Activated T-cell treated with anti-CD3 and anti-CD28 coated beads for 48 hours (primary cell): ENCODE measurements around the gene RASA3.

Source experiments
- DNase-seq: peaks from one replicate; pipeline ENCODE4 v3.0.0-alpha.2; 2020; ENCODE audit warnings: low read depth

The RASA3 gene

DNA sequence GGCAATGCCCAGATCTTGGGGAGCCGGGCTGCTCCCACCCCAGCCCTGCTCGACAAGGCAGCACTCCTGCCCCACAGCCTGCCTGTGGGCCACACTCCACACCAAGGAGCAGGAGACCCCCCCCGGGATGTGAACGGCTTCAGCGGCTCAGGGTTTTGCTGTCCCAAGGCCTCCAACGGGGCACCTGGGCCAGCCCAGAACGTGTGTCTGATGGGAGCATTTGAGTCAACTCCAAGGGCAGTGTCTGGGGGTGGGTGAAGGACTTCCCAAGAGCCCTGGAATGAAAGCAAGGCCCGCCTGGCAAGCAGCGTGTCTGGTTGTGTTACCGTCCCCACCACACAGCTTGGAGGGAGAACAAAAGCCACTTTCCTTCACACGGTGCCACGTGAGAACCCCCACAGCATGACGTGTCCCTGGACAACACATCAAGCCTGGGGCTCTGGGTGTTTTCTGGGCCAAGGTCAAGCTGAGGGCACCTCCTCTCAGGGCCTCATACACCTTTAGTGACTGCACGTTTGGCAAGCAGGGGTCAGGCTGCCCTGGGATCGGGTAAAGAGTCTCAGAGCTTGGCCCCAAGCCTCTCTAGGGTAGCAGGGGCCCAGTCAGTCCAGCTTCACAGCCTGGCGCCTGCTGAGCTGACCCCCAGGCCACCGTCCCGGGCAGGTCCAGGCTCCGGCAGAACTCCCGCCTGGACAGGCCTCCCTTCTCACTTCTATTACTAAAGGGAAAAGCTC, 164.5 kb downstream of the RASA3 start:
- no peak for DNase-seq

DNA sequence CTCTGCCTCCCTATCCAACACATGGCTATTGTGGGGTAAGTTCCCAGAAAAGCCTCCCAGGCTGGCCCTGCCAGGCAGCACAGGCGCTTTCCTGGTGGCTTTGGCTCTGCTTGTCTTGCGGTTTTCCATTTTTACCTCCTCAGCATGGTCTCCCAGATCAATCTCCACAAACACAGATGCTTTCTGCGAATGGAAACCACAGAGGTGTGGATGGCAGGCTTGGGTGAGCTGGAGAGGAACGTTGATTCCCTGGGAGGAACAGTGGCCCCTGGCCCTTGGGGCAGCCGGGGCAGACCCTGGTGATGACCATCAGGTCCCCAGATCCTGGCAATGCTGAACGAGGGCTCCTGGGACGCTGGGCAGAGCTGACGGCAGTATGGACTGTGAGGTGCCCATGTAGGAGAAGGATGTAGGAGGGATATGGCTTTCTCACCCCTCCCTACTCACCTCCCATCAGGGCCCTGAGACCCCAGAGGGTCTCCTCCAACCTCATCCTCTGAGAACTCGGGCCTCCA, 165.2 kb downstream of the RASA3 start:
- no peak for DNase-seq

DNA sequence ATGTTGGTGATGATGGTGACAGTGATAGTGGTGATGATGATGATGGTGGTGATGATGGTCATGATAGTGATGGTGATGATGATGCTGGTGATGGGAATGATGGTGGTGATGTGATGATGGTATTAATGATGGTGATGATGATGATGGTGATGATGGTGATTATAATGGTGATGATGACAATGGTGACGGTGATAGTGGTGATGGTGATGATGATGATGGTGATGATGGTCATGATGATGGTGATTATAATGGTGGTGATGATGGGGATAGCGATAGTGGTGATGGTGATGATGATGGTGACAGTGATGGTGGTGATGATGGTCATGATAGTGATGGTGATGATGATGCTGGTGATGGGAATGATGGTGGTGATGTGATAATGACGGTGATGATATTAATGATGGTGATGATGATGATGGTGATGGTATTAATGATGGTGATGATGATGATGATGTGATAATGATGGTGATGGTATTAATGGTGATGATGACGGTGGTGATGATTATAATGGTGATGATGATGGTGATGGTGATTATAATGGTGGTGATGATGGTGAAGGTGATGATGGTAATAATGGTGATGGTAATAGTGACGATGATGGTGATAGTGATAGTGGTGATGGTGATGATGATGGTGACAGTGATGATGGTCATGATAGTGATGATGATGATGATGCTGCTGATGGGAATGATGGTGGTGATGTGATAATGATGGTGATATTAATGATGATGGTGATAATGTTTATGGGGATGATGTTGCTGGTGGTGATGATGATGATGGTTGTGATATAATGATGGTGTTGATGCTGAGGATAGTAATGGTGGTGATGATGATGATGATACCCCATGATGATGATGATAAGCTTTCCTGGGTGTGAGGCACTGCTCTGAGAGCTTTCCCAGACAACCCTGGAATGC, 166.2 kb downstream of the RASA3 start:
- DNase-seq: no peak

DNA sequence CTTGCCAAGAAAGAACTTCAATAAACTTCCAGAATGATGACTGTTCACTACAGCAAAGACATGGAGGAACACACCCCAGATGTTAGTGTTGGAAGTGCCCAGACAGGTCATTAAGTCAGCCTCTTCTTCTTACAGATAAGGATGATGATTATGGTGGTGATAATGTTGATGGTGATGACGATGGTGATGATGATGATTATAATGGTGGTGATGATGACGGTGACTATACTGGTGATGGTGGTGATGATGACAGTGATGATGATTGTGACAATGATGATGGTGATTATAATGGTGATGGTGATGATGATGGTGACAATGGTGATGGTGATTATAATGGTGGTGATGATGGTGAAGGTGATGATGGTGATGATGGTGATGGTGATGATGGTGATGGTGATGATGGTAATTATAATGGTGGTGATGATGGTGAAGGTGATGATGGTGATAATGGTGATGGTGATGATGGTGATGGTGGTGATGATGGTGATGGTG, 167.0 kb downstream of the RASA3 start:
- DNase-seq: no peak

DNA sequence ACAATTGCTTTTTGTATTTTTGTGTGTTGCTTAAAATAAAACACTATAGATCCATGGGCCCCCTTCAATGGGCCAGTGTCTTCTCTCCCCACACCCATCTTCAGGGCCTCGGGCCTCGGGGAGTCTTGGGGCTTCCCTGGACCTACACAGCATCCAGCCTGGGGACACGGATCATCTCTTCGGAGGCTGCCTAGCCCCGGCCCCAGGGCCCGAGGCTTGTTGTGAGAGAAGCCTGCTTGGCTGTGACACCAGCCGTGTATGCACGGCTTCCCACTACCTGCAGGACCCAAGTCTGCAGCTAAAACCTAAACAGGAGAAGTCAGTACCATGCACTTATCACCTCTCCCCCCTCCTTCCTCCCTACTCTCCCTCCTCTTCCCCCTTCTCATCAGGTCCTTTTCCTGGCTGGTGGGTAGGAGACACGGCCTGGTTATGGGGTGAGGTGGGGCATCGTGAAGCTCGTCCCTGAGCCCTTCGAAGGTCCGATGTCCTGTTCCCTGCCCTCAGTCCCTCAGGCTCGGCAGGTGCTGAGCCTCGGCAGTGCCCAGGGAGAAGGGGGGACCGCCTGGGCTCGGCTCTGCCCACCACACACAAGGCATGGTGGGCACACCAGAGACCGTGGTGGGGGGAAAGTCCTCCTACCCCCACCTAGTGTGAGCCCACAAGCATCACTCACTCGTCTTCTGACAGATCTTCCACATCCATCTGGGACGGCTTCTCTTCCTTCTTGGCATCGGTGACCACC, 168.0 kb downstream of the RASA3 start:
- DNase-seq: no peak

DNA sequence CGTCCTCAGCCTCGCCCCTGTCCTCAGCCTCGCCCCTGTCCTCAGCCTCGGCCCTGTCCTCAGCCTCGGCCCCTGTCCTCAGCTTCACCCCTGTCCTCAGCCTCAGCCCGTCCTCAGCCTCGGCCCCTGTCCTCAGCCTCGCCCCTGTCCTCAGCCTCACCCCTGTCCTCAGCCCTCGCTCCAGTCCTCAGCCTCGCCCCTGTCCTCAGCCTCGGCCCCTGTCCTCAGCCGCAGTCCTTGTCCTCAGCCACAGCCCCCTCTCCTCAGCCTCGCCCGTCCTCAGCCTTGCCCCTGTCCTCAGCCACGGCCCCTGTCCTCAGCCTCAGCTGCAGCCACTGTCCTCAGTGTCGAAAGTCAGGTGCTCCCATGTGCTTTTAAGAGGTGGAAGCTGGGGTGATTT, 169.0 kb downstream of the RASA3 start:
- no peak for DNase-seq

DNA sequence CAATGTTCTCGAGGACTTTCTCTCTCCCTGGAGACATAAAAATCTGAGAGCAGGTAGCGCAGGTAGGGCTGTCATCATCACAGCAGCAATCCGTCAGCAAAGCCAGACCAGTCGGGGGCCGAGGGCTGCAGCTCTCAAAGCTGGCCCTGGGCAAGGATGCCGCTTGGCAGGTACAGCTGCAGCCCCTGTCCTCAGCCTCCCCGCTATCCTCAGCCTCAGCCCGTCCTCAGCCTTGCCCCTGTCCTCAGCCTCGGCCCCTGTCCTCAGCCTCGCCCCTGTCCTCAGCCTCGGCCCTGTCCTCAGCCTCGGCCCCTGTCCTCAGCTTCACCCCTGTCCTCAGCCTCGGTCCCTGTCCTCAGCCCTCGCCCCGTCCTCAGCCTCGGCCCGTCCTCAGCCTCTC, 169.4 kb downstream of the RASA3 start:
- DNase-seq: no peak

DNA sequence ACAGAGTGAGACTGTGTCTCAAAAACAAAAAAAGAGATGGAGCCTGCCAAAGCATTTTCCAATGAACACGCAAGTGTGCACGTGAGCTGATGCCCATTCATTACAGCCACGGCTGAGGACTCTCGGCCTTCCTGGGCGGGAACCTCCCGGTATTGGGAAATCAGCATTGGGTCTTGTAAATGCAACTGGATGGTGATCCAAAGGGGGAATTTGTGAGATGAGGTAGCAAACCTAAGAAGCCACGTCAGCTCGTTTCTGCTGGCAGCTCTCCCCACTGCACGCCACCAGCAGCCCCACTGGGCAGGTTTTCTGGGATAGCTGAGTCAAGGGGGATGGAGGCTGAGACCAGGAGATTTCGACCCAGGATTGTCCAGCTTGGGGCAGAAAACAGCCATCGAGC, 170.0 kb downstream of the RASA3 start:
- no peak for DNase-seq

DNA sequence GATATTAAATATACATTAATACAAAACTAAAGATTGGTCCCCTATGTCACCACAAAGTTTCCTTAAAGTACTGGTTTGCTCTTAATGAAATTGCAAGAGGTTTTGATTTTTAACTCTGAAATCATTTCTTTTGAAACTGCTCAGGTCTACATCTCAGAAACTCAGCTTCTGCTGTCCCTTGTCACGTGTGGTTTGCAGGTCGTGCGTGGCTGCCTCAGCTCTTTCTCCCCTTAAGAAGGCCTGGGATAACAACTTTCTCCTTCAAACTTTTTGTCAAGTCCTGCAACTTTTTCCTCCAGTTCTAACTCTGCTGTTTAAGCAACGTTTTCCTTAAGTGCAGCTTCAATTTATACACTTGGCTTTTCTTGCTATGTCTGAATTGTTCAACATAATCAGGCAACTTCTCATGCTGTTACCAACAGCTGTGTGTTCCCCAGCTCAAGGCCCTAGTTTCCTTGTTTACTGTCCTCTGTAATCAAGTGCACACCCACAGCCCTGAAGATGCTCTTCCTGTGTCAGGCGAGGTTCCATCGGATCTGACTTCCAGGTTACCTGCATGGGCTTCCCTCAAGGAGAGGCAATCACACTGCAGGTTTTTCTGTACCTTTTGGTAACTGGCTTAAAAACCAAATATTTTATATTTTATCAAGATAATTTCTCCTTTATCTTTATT, 172.0 kb downstream of the RASA3 start:
- DNase-seq: no peak

DNA sequence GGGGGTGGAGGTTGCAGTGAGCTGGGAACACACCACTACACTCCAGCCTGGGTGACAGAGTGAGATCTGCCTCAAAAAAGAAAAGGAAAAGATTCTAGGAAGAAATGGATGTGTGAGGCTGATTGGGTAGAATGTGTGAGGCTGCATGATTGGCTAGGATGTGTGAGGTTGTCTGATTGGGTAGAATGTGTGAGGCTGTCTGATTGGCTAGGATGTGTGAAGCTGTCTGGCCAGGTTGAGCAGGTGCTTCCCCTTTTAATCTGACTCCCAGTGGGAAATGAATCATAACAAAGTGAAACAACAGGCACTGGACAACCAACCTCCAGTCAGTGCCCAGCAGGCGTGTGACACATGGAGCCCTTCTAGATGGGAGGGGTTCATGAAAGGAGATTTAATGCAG, 173.2 kb downstream of the RASA3 start:
- DNase-seq: no peak

DNA sequence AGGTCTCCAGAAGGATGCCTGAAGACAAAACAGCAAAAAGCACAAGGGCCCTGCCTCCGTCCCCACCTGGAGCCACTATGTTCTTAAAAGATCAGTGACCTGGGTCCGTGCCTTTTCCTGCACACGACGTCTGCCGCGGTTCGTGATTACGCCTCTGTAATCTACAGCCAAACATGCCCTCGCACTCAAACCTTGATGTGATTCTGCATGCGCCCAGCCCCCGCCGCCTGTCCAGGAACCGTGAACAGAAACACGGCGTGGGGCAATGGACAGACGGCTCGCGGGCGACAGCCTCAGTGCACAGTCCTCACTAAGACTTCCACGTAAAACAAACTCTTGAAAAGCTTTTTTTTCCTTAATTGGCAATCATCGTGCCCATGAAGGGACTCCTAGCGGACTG, 174.1 kb downstream of the RASA3 start:
- no peak for DNase-seq

DNA sequence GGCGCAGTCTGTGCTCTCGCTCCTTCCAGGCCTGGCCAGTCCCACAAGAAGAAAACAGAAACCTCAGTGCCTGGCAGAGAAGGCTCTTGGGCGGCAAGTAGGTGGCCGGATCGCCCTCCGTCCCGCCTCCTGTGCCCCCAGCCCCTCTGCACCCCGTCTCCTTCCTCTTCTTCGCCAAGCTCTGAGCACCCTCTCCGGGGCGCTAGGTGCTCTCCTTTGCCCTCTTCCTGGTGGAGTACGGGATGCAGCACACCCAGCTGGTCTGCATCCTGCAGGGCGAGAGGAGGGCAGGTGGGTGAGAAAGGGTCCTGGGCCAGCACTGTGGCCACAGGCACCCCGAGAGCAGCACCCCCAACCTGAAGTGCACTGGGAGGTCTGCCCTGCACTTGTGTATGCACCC, 175.9 kb downstream of the RASA3 start:
- no peak for DNase-seq

DNA sequence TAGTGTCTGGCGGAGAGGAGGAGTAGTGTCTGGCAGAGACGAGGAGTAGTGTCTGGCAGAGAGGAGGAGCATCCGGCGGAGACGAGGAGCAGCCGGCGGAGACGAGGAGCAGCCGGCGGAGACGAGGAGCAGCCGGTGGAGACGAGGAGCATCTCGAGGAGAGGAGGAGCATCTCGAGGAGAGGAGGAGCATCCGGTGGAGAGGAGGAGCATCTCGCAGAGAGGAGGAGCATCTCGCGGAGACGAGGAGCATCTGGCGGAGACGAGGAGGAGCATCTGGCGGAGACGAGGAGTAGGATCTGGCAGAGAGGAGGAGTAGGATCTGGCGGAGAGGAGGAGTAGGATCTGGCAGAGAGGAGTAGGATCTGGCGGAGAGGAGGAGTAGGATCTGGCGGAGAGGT, 176.7 kb downstream of the RASA3 start:
- no peak for DNase-seq

DNA sequence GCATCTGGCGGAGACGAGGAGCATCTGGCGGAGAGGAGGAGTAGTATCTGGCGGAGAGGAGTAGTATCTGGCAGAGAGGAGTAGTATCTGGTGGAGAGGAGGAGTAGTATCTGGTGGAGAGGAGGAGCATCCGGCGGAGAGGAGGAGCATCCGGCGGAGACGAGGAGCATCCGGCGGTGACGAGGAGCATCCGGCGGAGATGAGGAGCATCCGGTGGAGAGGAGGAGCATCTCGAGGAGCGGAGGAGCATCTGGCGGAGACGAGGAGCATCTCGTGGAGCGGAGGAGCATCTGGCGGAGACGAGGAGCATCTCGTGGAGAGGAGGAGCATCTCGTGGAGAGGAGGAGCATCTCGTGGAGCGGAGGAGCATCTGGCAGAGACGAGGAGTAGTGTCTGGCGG, 177.2 kb downstream of the RASA3 start:
- DNase-seq: no peak

DNA sequence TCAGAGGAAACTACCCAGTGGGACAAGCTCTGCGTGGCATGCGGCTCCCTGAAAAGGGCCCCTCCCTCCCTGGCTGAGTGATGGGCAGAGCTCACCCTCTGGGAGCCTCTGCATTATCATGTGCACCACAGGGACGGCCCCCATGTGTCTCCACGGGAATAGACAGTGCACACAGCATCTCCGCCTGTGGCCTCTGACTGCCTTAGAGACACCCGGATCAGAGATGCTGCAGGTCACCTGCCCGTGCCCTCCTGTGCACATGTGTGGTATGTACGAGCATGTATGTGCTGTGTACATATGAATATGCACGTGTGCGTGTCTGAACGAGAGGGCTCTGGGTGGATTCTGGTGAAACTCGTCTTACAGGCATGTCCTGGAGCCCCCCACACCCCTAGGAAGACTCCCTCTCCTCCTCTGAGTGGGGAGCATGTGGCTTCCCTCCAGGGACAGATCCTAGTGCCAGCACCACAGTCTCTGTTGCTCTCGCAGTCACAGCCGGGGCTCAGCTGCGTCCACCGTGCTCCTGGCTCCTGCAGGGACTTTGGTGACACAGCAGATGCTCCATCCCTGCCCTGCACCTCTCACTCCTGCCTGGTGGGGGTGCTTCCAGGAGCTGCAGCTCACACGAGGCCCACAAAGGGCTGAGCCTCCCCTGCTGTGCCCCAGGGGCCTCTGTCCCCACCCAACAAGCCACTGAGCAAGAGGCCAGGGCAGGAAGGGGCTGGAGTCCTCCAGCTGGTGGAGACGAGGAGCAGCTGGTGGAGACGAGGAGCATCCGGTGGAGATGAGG, 178.2 kb downstream of the RASA3 start:
- no peak for DNase-seq

DNA sequence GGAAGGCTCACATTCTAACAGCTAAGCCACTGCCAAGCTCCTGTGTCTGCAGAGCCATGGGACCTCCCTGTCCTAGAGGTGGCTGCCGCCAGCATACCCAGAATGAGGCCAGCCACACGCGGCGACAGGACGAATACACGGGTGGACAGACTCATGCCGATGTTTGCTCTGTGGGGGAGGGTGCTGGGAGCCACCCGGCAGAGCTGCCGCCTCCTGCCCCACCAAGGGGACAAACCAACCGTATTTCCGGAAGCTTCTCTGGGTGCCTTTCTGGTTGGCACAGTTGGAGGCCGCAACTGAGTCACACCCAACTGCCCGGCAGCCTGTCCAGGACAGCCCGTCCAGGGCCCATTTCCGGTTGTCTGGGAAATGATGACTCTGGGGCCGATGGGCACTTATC, 178.9 kb downstream of the RASA3 start:
- no peak for DNase-seq

DNA sequence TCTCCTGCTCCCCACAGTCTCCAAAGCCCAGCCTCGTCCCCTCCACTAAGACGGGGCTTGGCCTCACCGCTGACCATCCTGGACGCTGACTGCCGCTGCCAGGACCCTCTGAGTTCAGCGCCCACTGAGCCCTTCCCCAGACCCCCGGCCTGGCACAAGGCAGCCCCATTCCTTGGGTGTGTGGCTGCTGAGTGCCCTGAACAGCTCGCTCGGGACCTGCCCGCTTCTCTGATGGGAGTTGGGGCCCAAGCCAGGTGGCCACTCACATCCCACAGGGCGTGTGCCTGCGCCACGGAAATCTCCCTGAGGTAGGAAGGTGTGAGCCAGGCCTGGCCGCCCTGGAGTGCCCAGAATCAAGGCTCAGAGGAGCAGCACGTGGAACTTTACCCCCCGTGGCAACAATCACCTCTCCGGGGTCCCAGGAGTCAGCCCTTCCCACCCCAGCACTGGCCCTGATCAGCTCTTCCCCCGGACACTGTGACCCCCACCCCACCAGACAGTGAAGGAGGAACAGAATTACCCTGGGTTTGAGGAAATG, 179.4 kb downstream of the RASA3 start:
- no peak for DNase-seq

DNA sequence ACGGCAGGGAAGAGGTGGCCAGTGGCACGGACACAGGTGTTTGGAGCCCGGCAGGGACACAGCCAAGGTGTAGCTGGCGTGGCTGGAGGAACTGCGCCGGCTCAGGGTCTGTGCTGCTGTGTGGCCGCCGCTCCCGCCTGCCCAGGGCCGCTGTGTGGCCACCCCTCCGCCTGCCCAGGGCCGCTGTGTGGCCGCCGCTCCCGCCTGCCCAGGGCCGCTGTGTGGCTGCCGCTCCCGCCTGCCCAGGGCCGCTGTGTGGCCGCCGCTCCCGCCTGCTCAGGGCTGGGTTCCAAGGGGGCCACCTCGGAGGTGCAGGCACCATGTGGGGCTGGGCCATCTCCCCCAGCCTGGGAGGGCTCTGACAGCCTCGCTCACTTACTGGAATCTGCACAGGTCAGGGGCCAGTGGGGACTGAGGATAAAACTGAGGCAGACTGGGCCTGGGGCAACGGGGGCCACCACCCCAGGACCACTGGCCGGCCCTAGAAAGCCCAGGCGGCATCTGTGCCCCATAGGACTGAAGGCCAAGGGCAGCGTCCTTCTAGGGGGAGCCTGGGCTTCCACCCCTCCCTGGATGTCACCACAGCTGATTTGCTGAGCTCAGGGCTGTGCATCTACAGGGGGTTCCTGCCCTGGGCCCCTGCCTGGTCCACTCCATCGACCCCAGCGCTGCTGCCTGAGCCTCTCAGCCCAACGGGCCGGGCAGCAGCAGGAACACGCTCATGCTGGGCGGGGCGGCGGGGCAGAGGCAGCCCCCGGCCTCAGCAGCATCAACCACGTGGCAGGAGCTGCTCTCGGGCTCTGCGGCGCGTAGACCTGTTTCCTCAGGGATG, 180.1 kb downstream of the RASA3 start:
- DNase-seq: no peak

DNA sequence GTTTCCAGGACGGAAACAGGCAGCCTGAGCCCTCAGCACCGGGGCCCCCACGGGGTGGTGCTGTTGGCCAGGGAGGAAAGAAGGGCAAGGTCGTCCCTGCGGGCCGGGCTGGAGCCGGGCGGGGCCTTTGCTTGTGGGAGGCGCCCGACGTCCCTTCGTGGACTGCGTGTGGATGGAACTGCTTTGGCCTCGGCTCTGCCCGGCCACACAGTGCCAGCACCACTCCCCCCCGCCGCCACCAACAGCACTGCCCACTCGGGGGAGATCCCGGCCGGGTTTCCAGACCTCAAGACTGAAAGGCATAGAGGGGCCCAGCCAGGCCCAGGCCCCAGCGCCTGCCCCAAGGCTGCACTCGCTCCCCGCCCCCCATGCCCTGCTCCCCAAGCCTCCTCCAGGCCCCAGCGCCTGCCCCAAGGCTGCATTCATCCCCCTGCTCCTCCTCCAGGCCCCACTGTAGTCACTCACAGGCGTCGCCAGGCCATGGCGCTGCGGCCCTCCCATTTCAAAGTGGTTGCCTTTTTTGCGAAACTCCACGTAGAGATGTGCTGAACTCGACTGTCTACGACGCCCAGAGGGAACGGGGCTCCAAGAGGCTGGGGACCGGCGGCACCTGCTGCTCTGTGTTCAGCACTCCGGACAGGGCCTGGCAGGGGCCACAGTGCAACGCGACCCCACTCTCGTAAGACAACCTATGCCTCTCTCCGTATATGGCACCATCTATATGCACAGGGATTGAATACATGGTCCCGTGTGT, 181.0 kb downstream of the RASA3 start:
- peak; percentile 51 for DNase-seq
